Stimulated activated naive CD8-positive, alpha-beta T cell treated with anti-CD3 and anti-CD28 coated beads, Interleukin-15, Interleukin-2, amounts not matched to agents 100 U/mL and 50 U/mL, for 24 hours (primary cell): ENCODE results near the gene CRACR2A.

ENCODE experiments used
- ATAC-seq: fragments of 150-1000 bp; cut with Tn5 transposase; one replicate; pipeline ENCODE4 v1.10.0; 2021
- DNase-seq: peaks from one replicate; pipeline ENCODE4 v3.0.0; 2021

CRACR2A gene

GRCh38 chr12:3752096-3752709 is 706 bp downstream of the CRACR2A start:
- DNase-seq (peak; percentile 74), ATAC-seq (peak; percentile 76)

- ATAC-seq (no peak), DNase-seq (peak; percentile 27)
Measured at GRCh38 chr12:3751151-3752095, 1.5 kb downstream of the CRACR2A start.

GRCh38 chr12:3750616-3751015 is 2.3 kb downstream of the CRACR2A start:
- ATAC-seq (no peak), DNase-seq (no peak)

GRCh38 chr12:3748620-3749019 is 4.3 kb downstream of the CRACR2A start:
- ATAC-seq (no peak), DNase-seq (no peak)

- ATAC-seq (no peak), DNase-seq (no peak)
Measured at GRCh38 chr12:3747976-3748619, 4.8 kb downstream of the CRACR2A start.

- DNase-seq, result no peak
- ATAC-seq, result no peak
Measured at GRCh38 chr12:3747543-3747942, 5.4 kb downstream of the CRACR2A start.

- no peak for ATAC-seq
- no peak for DNase-seq
Measured at GRCh38 chr12:3746758-3747157, 6.2 kb downstream of the CRACR2A start.

- DNase-seq, result no peak
- no peak for ATAC-seq
Measured at GRCh38 chr12:3745152-3745551, 7.8 kb downstream of the CRACR2A start.

GRCh38 chr12:3744229-3744901 is 8.5 kb downstream of the CRACR2A start:
- no peak for DNase-seq
- ATAC-seq, result no peak

- peak; percentile 81 for ATAC-seq
- peak; percentile 30 for DNase-seq
Measured at GRCh38 chr12:3743803-3744202, 9.1 kb downstream of the CRACR2A start.

- ATAC-seq (no peak), DNase-seq (no peak)
Measured at GRCh38 chr12:3741882-3742672, 10.8 kb downstream of the CRACR2A start.

- DNase-seq (no peak), ATAC-seq (no peak)
Measured at GRCh38 chr12:3740480-3741231, 12.3 kb downstream of the CRACR2A start.

- DNase-seq (no peak), ATAC-seq (no peak)
Measured at GRCh38 chr12:3735432-3735831, 17.5 kb downstream of the CRACR2A start.

- DNase-seq (no peak), ATAC-seq (no peak)
Measured at GRCh38 chr12:3732901-3733300, 20.0 kb downstream of the CRACR2A start.

- ATAC-seq (no peak), DNase-seq (no peak)
Measured at GRCh38 chr12:3730111-3730510, 22.8 kb downstream of the CRACR2A start.

GRCh38 chr12:3728686-3729085 is 24.2 kb downstream of the CRACR2A start:
- DNase-seq (peak; percentile 17), ATAC-seq (peak; percentile 35)

- ATAC-seq, result peak; percentile 90
- peak; percentile 41 for DNase-seq
Measured at GRCh38 chr12:3727877-3728632, 24.9 kb downstream of the CRACR2A start.

GRCh38 chr12:3727354-3727753 is 25.6 kb downstream of the CRACR2A start:
- ATAC-seq (no peak), DNase-seq (no peak)

GRCh38 chr12:3726456-3726855 is 26.5 kb downstream of the CRACR2A start:
- DNase-seq, result no peak
- ATAC-seq, result no peak
